K562 (cell line): ENCODE results near the gene HEPACAM2. TPM values are rescaled to one million over a fixed set of nuclear protein-coding genes. Genes with fewer than 3 reads are reported as not detected.
A peak's percentile ranks its signal among the peaks of the same experiment; 100 is the strongest.

ENCODE experiments used
- BHLHE40 ChIP-seq: IDR thresholded peaks from 2 replicates; pipeline ENCODE4 v1.6.1; 2011; ENCODE audit warnings: low read length, improper control_type of control experiment
- DLX4 ChIP-seq: fragments of 250-450 bp; sonication (Bioruptor Pico); IDR thresholded peaks from 2 replicates; pipeline ENCODE4 v1.6.1; 2021; ENCODE audit warnings: mild to moderate bottlenecking
- GABPA ChIP-seq: fragments of 200-800 bp; sonication (Bioruptor generic); conservative IDR thresholded peaks from 2 replicates; pipeline ENCODE4 v1.6.1; 2016; ENCODE audit warnings: low read depth, missing genetic modification characterization, missing compliant biosample characterization
- MYC ChIP-seq, 2 experiments: fragments of 250-450 bp in 1 of 2; sonication (Bioruptor Pico) in 1 of 2; IDR thresholded peaks; 2 replicates each; pipeline versions ENCODE4 v1.5.1 to v1.6.1; 2012 to 2021; ENCODE audit warnings: low read depth in 2 of 2, borderline replicate concordance in 1 of 2, improper control_type of control experiment in 1 of 2, low read length in 1 of 2, mild to moderate bottlenecking in 1 of 2, moderate library complexity in 1 of 2
- PHB2 ChIP-seq: fragments of 450-650 bp; IDR thresholded peaks from 2 replicates; pipeline ENCODE4 v1.6.1; 2017; ENCODE audit warnings: low read depth
- RBM34 ChIP-seq: fragments of 200-400 bp; formaldehyde crosslinking; IDR thresholded peaks from 2 replicates; pipeline ENCODE4 v1.6.1; 2018; ENCODE audit warnings: low read length, borderline replicate concordance; ENCODE audit not compliant: insufficient read depth
- SMC3 ChIP-seq: conservative IDR thresholded peaks from 2 replicates; pipeline ENCODE4 v1.6.1; 2011; ENCODE audit warnings: low read depth, low read length, improper control_type of control experiment; ENCODE audit not compliant: insufficient read depth
- YY1 ChIP-seq, 3 experiments: IDR thresholded peaks; 2 replicates each; pipeline ENCODE4 v1.6.1; 2011; ENCODE audit warnings: low read length in 2 of 3, mild to moderate bottlenecking in 2 of 3, moderate library complexity in 2 of 3, borderline replicate concordance in 1 of 3, control low read depth in 1 of 3, low read depth in 1 of 3; ENCODE audit not compliant: insufficient read depth in 3 of 3, insufficient replicate concordance in 2 of 3, control insufficient read depth in 1 of 3, insufficient read length in 1 of 3; ENCODE audit errors: extremely low read depth in 1 of 3
- ZC3H8 ChIP-seq: fragments of 450-650 bp; IDR thresholded peaks from 2 replicates; pipeline ENCODE4 v1.6.1; 2017
- ZHX1 ChIP-seq: fragments of 150-350 bp; conservative IDR thresholded peaks from 2 replicates; pipeline ENCODE4 v1.6.1; 2014; ENCODE audit warnings: low read length
- ZNF146 ChIP-seq: IDR thresholded peaks from one replicate; pipeline ENCODE4 v1.6.1; 2018; ENCODE audit warnings: missing compliant biosample characterization; ENCODE audit not compliant: unreplicated experiment
- ZNF174 ChIP-seq: fragments of 250-450 bp; sonication (Bioruptor Pico); IDR thresholded peaks from 2 replicates; pipeline ENCODE4 v1.4.0; 2020; ENCODE audit warnings: mild to moderate bottlenecking
- ZNF408 ChIP-seq: fragments of 250-450 bp; sonication (Bioruptor Pico); IDR thresholded peaks from 2 replicates; pipeline ENCODE4 v1.4.0; 2020; ENCODE audit warnings: low read depth, mild to moderate bottlenecking, moderate library complexity
- ZNF449 ChIP-seq: fragments of 250-450 bp; sonication (Bioruptor Pico); IDR thresholded peaks from 2 replicates; pipeline ENCODE4 v1.8.0; 2022; ENCODE audit warnings: moderate library complexity, mild to moderate bottlenecking, inconsistent platforms
- ZNF79 ChIP-seq: fragments of 250-450 bp; sonication (Bioruptor Pico); IDR thresholded peaks from 2 replicates; pipeline ENCODE4 v1.4.0; 2020; ENCODE audit warnings: low read depth, mild to moderate bottlenecking, moderate library complexity
- polyA plus RNA-seq, 8 experiments: library from polyadenylated mRNA; depleted of rRNA in 4 of 8; stranded (reverse) in 5 of 8; unstranded in 3 of 8; fragments of >200 nt; fragmentation: Nextera tagmentation in 2 of 8; fragmentation: Illumina TruSeq in 1 of 8; extraction: Ambion mirVana in 2 of 8; extraction: Trizol in 1 of 8; gene quantifications; 2 replicates each; pipeline versions ENCODE4 v1.2.1 to v1.2.3, GENCODE V29; 2011 to 2014; ENCODE audit warnings: inconsistent platforms in 1 of 8, missing spikeins in 1 of 8
- total RNA-seq, 7 experiments: library from RNA; depleted of rRNA in 6 of 7; stranded (reverse); fragments of >200 nt in 6 of 7; fragmentation: Illumina TruSeq in 2 of 7; extraction: Trizol in 2 of 7; gene quantifications; 2 replicates each; pipeline versions ENCODE4 v1.2.1 to v1.2.3, GENCODE V29; 2011 to 2021; ENCODE audit warnings: low replicate concordance in 1 of 7
- TF ChIP-seq, protein P1 (sequence below): sonication (generic); formaldehyde crosslinking; IDR thresholded peaks from 2 replicates; pipeline ENCODE4 v1.8.0; 2022; ENCODE audit warnings: mild to moderate bottlenecking, missing genetic modification reagents
- TF ChIP-seq, protein P2 (sequence below), 2 experiments: fragments of 450-650 bp in 1 of 2; sonication (generic) in 1 of 2; formaldehyde crosslinking; conservative IDR thresholded peaks; 2 replicates each; pipeline versions ENCODE4 v1.4.0 to v1.8.1; 2020 to 2022; ENCODE audit warnings: mild to moderate bottlenecking in 1 of 2, missing genetic modification reagents in 1 of 2

The HEPACAM2 gene
- total and polyA plus RNA-seq, 9 of the 15 experiments (the other 6 are each of a cell fraction or from before 2014, with no cell fraction given), result 2.0 to 6.5 (median 3.9) TPM

GRCh38 chr7:93231799-93232672, 5.8 kb upstream of the HEPACAM2 start, which contains the start of gene VPS50 (continued):
- TF ChIP-seq ZNF79 (0 out of 2 replicates have a peak, but pooled peaks have one; percentile 29), SMC3 (no peak), ZNF449 (CRISPR knock-in tag) (no peak), MYC (IDR thresholded peaks at IDR 0.05; ENCODE audit: low read depth, low read length) (peak; percentile 73; the same call in 1 of the 2 replicates), MYC (CRISPR knock-in tag; IDR thresholded peaks at IDR 0.05; ENCODE audit: borderline replicate concordance, low read depth) (no peak; the same call in 1 of the 2 replicates), BHLHE40 (peak; percentile 80), DLX4 (CRISPR knock-in tag) (no peak), ZNF408 (CRISPR knock-in tag) (no peak), RBM34 (no peak), ZC3H8 (no peak), ZNF174 (CRISPR knock-in tag) (no peak), GABPA (tag) (peak; percentile 75), ZHX1 (no peak), ZNF146 (no peak), YY1 (IDR thresholded peaks at IDR 0.05; ENCODE audit: borderline replicate concordance in 1 of 3, control insufficient read depth in 1 of 3, extremely low read depth in 1 of 3, insufficient read depth in 3 of 3, insufficient read length in 1 of 3, insufficient replicate concordance in 2 of 3, low read depth in 1 of 3, low read length in 2 of 3) (peak; percentile 76 to 99 (median 96)), PHB2 (no peak)
- TF ChIP-seq, protein P1, sequence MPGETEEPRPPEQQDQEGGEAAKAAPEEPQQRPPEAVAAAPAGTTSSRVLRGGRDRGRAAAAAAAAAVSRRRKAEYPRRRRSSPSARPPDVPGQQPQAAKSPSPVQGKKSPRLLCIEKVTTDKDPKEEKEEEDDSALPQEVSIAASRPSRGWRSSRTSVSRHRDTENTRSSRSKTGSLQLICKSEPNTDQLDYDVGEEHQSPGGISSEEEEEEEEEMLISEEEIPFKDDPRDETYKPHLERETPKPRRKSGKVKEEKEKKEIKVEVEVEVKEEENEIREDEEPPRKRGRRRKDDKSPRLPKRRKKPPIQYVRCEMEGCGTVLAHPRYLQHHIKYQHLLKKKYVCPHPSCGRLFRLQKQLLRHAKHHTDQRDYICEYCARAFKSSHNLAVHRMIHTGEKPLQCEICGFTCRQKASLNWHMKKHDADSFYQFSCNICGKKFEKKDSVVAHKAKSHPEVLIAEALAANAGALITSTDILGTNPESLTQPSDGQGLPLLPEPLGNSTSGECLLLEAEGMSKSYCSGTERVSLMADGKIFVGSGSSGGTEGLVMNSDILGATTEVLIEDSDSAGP (CRISPR knock-in tag), result no peak
- TF ChIP-seq, protein P2, sequence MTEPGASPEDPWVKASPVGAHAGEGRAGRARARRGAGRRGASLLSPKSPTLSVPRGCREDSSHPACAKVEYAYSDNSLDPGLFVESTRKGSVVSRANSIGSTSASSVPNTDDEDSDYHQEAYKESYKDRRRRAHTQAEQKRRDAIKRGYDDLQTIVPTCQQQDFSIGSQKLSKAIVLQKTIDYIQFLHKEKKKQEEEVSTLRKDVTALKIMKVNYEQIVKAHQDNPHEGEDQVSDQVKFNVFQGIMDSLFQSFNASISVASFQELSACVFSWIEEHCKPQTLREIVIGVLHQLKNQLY (CRISPR knock-in tag; conservative IDR thresholded peaks at IDR 0.05), result no peak
